GM12891 (cell line): ENCODE measurements around the gene SWAP70.

Source experiments
- POLR2A ChIP-seq: IDR thresholded peaks from 2 replicates; pipeline ENCODE4 v1.6.1; 2011; ENCODE audit warnings: low read depth, low read length, control low read depth
- POLR2AphosphoS5 ChIP-seq: IDR thresholded peaks from 2 replicates; pipeline ENCODE4 v1.6.1; 2011; ENCODE audit warnings: low read depth, low read length, control low read depth
- POU2F2 ChIP-seq: IDR thresholded peaks from 2 replicates; pipeline ENCODE4 v1.6.1; 2011; ENCODE audit warnings: low read depth, mild to moderate bottlenecking, control low read depth, low read length, moderate library complexity
- SPI1 ChIP-seq: IDR thresholded peaks from 2 replicates; pipeline ENCODE4 v1.6.1; 2011; ENCODE audit warnings: low read depth, low read length, control low read depth
- TAF1 ChIP-seq: IDR thresholded peaks from 2 replicates; pipeline ENCODE4 v1.6.1; 2011; ENCODE audit warnings: low read depth, low read length, control low read depth

GRCh38 chr11:9646324-9646723, 17.6 kb upstream of the SWAP70 start:
- TF ChIP-seq POLR2A (no peak), POLR2AphosphoS5 (no peak), SPI1 (no peak), POU2F2 (no peak), TAF1 (no peak)
